K562 (cell line): ENCODE results near the gene DNAJC19. TPM values are rescaled to one million over a fixed set of nuclear protein-coding genes. Genes with fewer than 3 reads are reported as not detected.

Experiments used
- ATAC-seq: fragments of 200-7000 bp; cut with Tn5 transposase; 3 replicates; pipeline ENCODE4 v1.9.1; 2020; ENCODE audit warnings: moderate library complexity
- BruUV-seq: library from RNA; stranded (reverse); fragments of 400-500 nt; replicated peaks from 2 replicates; lab custom pipeline; 2021; lab: Mats Ljungman, UMichigan
- CTCF ChIA-PET: fragments of 300-600 bp; formaldehyde crosslinking; extraction: SDS; loops from one replicate; lab custom pipeline; 2021; ENCODE audit warnings: low intra/inter-chr PET ratio; lab: Yijun Ruan, JAX
- POLR2A ChIA-PET: fragments of 300-600, 350-650 bp; sonication (Branson Sonifier 250); formaldehyde crosslinking; extraction: SDS; loops from one replicate; lab custom pipeline; 2021; ENCODE audit warnings: antibody characterized with exemption, inconsistent platforms; lab: Yijun Ruan, JAX
- DNase-seq, 4 experiments: peaks; one replicate each; pipeline versions ENCODE4 v3.0.0 to v3.0.0-alpha.2; 2011 to 2018; ENCODE audit warnings: low spot score in 3 of 4, mixed read lengths in 3 of 4; ENCODE audit errors: extremely low read depth in 1 of 4
- FAIRE-seq: peaks from 2 replicates; lab custom pipeline; 2011; peaks lifted over from hg19 to GRCh38; lab: Jason Lieb, UNC
- H2AFZ ChIP-seq: 2 replicates; pipeline ENCODE4 v1.6.0; 2011; ENCODE audit warnings: low read depth, low read length, control low read depth, inconsistent platforms
- H3K27ac ChIP-seq: fragments of 200-600 bp; 3 replicates; pipeline ENCODE4 v1.8.0; 2011; ENCODE audit warnings: low read depth, mild to moderate bottlenecking, control low read depth, inconsistent platforms, low read length, moderate library complexity, mixed read lengths; ENCODE audit errors: extremely low read depth
- H3K27me3 ChIP-seq, 2 experiments: fragments of 300-600 bp in 1 of 2; 2 replicates in 1 of 2; 3 replicates in 1 of 2; pipeline versions ENCODE4 v1.6.0 to v1.8.0; 2011; ENCODE audit warnings: inconsistent platforms in 2 of 2, low read length in 2 of 2, mild to moderate bottlenecking in 1 of 2, mixed read lengths in 1 of 2, moderate library complexity in 1 of 2; ENCODE audit not compliant: control insufficient read depth in 2 of 2, insufficient read depth in 2 of 2
- H3K36me3 ChIP-seq: fragments of 300-600 bp; 3 replicates; pipeline ENCODE4 v1.8.0; 2011; ENCODE audit warnings: mild to moderate bottlenecking, low read length, inconsistent platforms; ENCODE audit not compliant: control insufficient read depth, insufficient read depth
- H3K4me1 ChIP-seq, 2 experiments: fragments of 200-600 bp in 1 of 2; replicated peaks in 1 of 2; 2 replicates in 1 of 2; 3 replicates in 1 of 2; pipeline versions ENCODE4 v1.5.1 to v1.8.0; 2011; ENCODE audit warnings: inconsistent platforms in 2 of 2, low read length in 2 of 2, mild to moderate bottlenecking in 1 of 2, mixed read lengths in 1 of 2, moderate library complexity in 1 of 2; ENCODE audit not compliant: control insufficient read depth in 2 of 2, insufficient read depth in 2 of 2
- H3K4me2 ChIP-seq: 2 replicates; pipeline ENCODE4 v1.6.1; 2011; ENCODE audit warnings: low read length, control low read depth, inconsistent platforms, mixed read lengths; ENCODE audit not compliant: insufficient read depth
- H3K4me3 ChIP-seq: fragments of 200-600 bp; sonication (generic), shearing (Covaris generic); 2 replicates; pipeline ENCODE4 v1.5.1; 2016; ENCODE audit warnings: control low read depth, inconsistent platforms
- H3K79me2 ChIP-seq: fragments of 200-600 bp; 3 replicates; pipeline ENCODE4 v1.8.0; 2011; ENCODE audit warnings: low read length, inconsistent platforms; ENCODE audit not compliant: control insufficient read depth, insufficient read depth
- H3K9ac ChIP-seq, 2 experiments: 2 replicates each; pipeline versions ENCODE4 v1.6.0 to v1.6.1; 2011; ENCODE audit warnings: low read depth in 2 of 2, low read length in 2 of 2, control low read depth in 1 of 2, inconsistent platforms in 1 of 2, mild to moderate bottlenecking in 1 of 2, mixed read lengths in 1 of 2; ENCODE audit not compliant: insufficient read depth in 1 of 2
- H3K9me1 ChIP-seq: one replicate; pipeline ENCODE4 v1.6.0; 2011; ENCODE audit warnings: inconsistent platforms, mild to moderate bottlenecking, low read length, moderate library complexity; ENCODE audit not compliant: control insufficient read depth, insufficient read depth
- H3K9me3 ChIP-seq: replicated peaks from 2 replicates; pipeline ENCODE4 v1.5.1; 2011; ENCODE audit warnings: low read depth, low read length, inconsistent platforms; ENCODE audit not compliant: control insufficient read depth, insufficient read depth
- H4K20me1 ChIP-seq: replicated peaks from 2 replicates; pipeline ENCODE4 v1.6.1; 2011; ENCODE audit warnings: low read length, inconsistent platforms, mixed read lengths; ENCODE audit not compliant: control insufficient read depth, insufficient read depth
- BACH1 ChIP-seq: fragments of 200-800 bp; sonication (Bioruptor generic); IDR thresholded peaks from 2 replicates; pipeline ENCODE4 v1.6.1; 2016; ENCODE audit warnings: missing genetic modification characterization, missing compliant biosample characterization
- ILK ChIP-seq: fragments of 450-650 bp; IDR thresholded peaks from 2 replicates; pipeline ENCODE4 v1.6.1; 2016; ENCODE audit warnings: missing genetic modification characterization, low read depth, mild to moderate bottlenecking, missing compliant biosample characterization, moderate library complexity, borderline replicate concordance
- KAT2B ChIP-seq: IDR thresholded peaks from one replicate; pipeline ENCODE4 v1.6.1; 2012; ENCODE audit warnings: low read depth, mild to moderate bottlenecking, control low read depth, inconsistent platforms, low read length, moderate library complexity
- NFIC ChIP-seq: fragments of 450-650 bp; IDR thresholded peaks from 2 replicates; pipeline ENCODE4 v1.6.1; 2017; ENCODE audit warnings: mild to moderate bottlenecking, inconsistent platforms
- NR3C1 ChIP-seq: sonication (generic); formaldehyde crosslinking; IDR thresholded peaks from 2 replicates; pipeline ENCODE4 v1.8.1; 2022; ENCODE audit warnings: missing genetic modification reagents
- PRMT5 ChIP-seq: sonication (generic); formaldehyde crosslinking; IDR thresholded peaks from 2 replicates; pipeline ENCODE4 v1.5.0; 2020; ENCODE audit warnings: missing genetic modification reagents
- RNF2 ChIP-seq: sonication (generic); IDR thresholded peaks from 2 replicates; pipeline ENCODE4 v1.6.1; 2016
- SIX5 ChIP-seq, 2 experiments: IDR thresholded peaks; 2 replicates each; pipeline ENCODE4 v1.6.1; 2011; ENCODE audit warnings: low read length in 2 of 2, borderline replicate concordance in 1 of 2, low read depth in 1 of 2, mild to moderate bottlenecking in 1 of 2, moderate library complexity in 1 of 2; ENCODE audit not compliant: insufficient read depth in 1 of 2
- ZC3H8 ChIP-seq: fragments of 450-650 bp; IDR thresholded peaks from 2 replicates; pipeline ENCODE4 v1.6.1; 2017
- ZNF124 ChIP-seq: sonication (generic); formaldehyde crosslinking; IDR thresholded peaks from 2 replicates; pipeline ENCODE4 v1.8.1; 2022; ENCODE audit warnings: missing genetic modification reagents
- ZNF165 ChIP-seq: fragments of 250-450 bp; sonication (Bioruptor Pico); IDR thresholded peaks from 2 replicates; pipeline ENCODE4 v1.4.0; 2020; ENCODE audit warnings: borderline replicate concordance
- ZNF551 ChIP-seq: fragments of 250-450 bp; sonication (Bioruptor Pico); IDR thresholded peaks from 2 replicates; pipeline ENCODE4 v1.5.0; 2021; ENCODE audit warnings: mild to moderate bottlenecking, moderate library complexity
- WGBS: fragments of 100-300 bp; shearing (Covaris generic); methylation state at CpG from one replicate; pipeline ENCODE4 v1.1.6; 2016; ENCODE audit warnings: low coverage, mixed read lengths; ENCODE audit not compliant: insufficient coverage; ENCODE audit errors: missing lambda C conversion rate; 5-methylcytosine and 5-hydroxymethylcytosine counted together
- in situ Hi-C: fragments of 300-500 bp; cut with MboI; formaldehyde crosslinking; loops from 4 replicates; pipeline ENCODE4 v1.15.0; 2018; ENCODE audit warnings: inconsistent platforms, mixed read lengths
- intact Hi-C: fragments of 100-400 bp; cut with micrococcal nuclease; formaldehyde crosslinking; loops from 2 replicates; pipeline ENCODE4 v1.14.2; 2022
- polyA plus RNA-seq, 8 experiments: library from polyadenylated mRNA; depleted of rRNA in 4 of 8; stranded (reverse) in 5 of 8; unstranded in 3 of 8; fragments of >200 nt; fragmentation: Nextera tagmentation in 2 of 8; fragmentation: Illumina TruSeq in 1 of 8; extraction: Ambion mirVana in 2 of 8; extraction: Trizol in 1 of 8; gene quantifications; 2 replicates each; pipeline versions ENCODE4 v1.2.1 to v1.2.3, GENCODE V29; 2011 to 2014; ENCODE audit warnings: inconsistent platforms in 1 of 8, missing spikeins in 1 of 8
- total RNA-seq, 7 experiments: library from RNA; depleted of rRNA in 6 of 7; stranded (reverse); fragments of >200 nt in 6 of 7; fragmentation: Illumina TruSeq in 2 of 7; extraction: Trizol in 2 of 7; gene quantifications; 2 replicates each; pipeline versions ENCODE4 v1.2.1 to v1.2.3, GENCODE V29; 2011 to 2021; ENCODE audit warnings: low replicate concordance in 1 of 7
- TF ChIP-seq, protein P1 (sequence below), 2 experiments: fragments of 450-650 bp; conservative IDR thresholded peaks; 2 replicates each; pipeline ENCODE4 v1.6.1; 2017; ENCODE audit warnings: mild to moderate bottlenecking in 2 of 2, moderate library complexity in 2 of 2
- TF ChIP-seq, protein P2 (sequence below): fragments of 450-650 bp; formaldehyde crosslinking; IDR thresholded peaks from 2 replicates; pipeline ENCODE4 v1.4.0; 2020; ENCODE audit warnings: mild to moderate bottlenecking
- TF ChIP-seq, protein P3 (sequence below): fragments of 250-450 bp; sonication (Bioruptor Pico); IDR thresholded peaks from 2 replicates; pipeline ENCODE4 v1.5.0; 2021
- TF ChIP-seq, protein P4 (sequence below): sonication (generic); formaldehyde crosslinking; IDR thresholded peaks from 2 replicates; pipeline ENCODE4 v1.8.1; 2023; ENCODE audit warnings: mild to moderate bottlenecking, missing genetic modification reagents, moderate library complexity
- TF ChIP-seq, protein P5 (sequence below): sonication (generic); formaldehyde crosslinking; IDR thresholded peaks from 2 replicates; pipeline ENCODE4 v1.8.0; 2022; ENCODE audit warnings: mild to moderate bottlenecking, missing genetic modification reagents

DNAJC19 gene
- total and polyA plus RNA-seq, 9 of the 15 experiments (the other 6 are each of a cell fraction or from before 2014, with no cell fraction given) = 55.7 to 184 (median 99.1) TPM

DNA sequence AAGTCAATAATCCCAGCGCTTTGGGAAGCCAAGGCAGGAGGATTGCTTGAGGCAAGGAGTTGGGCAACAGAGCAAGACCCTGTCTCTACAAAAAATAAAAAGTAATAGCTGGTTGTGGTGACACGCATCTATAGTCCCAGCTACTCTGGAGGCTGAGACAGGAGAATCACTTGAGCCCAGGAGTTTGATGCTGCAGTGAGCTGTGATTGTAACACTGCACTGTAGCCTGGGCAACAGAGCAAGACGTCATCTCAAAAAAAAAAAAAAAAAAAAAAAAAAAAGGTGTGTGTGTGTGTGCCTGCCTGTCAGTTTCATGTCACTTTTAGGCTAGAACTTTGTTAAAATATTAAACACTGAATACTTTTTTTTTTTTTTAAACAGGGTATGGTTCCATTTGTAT is 28.4 kb downstream of the DNAJC19 start:
- no peaks in the 10 kb centered on the region for H3K9me1 ChIP-seq
- H3K4me1 ChIP-seq = no peaks in the 10 kb centered on the region
- H3K4me3 ChIP-seq = no peak overlapping the region
- WGBS = 100% methylated on average over 2 of the region's 3 CpGs
- DNase-seq (no peak), ATAC-seq (no peak), FAIRE-seq (no peak)
- H3K79me2 ChIP-seq = no peaks in the 10 kb centered on the region
- BruUV-seq = no TSS peak
- no peak overlapping the region for H3K27ac ChIP-seq
- no peak overlapping the region for H3K9ac ChIP-seq
- no peak overlapping the region for H3K4me2 ChIP-seq
- intact Hi-C loops (no loop called here), in situ Hi-C loops (no loop called here)
- no peak for TF ChIP-seq KAT2B
- TF ChIP-seq ZNF124 = no peak
- TF ChIP-seq ZC3H8 = no peak
- TF ChIP-seq, protein P1, sequence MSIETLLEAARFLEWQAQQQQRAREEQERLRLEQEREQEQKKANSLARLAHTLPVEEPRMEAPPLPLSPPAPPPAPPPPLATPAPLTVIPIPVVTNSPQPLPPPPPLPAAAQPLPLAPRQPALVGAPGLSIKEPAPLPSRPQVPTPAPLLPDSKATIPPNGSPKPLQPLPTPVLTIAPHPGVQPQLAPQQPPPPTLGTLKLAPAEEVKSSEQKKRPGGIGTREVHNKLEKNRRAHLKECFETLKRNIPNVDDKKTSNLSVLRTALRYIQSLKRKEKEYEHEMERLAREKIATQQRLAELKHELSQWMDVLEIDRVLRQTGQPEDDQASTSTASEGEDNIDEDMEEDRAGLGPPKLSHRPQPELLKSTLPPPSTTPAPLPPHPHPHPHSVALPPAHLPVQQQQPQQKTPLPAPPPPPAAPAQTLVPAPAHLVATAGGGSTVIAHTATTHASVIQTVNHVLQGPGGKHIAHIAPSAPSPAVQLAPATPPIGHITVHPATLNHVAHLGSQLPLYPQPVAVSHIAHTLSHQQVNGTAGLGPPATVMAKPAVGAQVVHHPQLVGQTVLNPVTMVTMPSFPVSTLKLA (conservative IDR thresholded peaks at IDR 0.05) = no peak
- TF ChIP-seq, protein P2, sequence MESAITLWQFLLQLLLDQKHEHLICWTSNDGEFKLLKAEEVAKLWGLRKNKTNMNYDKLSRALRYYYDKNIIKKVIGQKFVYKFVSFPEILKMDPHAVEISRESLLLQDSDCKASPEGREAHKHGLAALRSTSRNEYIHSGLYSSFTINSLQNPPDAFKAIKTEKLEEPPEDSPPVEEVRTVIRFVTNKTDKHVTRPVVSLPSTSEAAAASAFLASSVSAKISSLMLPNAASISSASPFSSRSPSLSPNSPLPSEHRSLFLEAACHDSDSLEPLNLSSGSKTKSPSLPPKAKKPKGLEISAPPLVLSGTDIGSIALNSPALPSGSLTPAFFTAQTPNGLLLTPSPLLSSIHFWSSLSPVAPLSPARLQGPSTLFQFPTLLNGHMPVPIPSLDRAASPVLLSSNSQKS (CRISPR knock-in tag) = no peak
- no peak for TF ChIP-seq BACH1 (tag)
- TF ChIP-seq SIX5 (IDR thresholded peaks at IDR 0.05; ENCODE audit: borderline replicate concordance in 1 of 2, insufficient read depth in 1 of 2, low read depth in 1 of 2, low read length in 2 of 2) = no peak
- no peak for TF ChIP-seq NFIC
- TF ChIP-seq ZNF551 (CRISPR knock-in tag) = no peak
- no peak for TF ChIP-seq ILK (tag)
- TF ChIP-seq, protein P3, sequence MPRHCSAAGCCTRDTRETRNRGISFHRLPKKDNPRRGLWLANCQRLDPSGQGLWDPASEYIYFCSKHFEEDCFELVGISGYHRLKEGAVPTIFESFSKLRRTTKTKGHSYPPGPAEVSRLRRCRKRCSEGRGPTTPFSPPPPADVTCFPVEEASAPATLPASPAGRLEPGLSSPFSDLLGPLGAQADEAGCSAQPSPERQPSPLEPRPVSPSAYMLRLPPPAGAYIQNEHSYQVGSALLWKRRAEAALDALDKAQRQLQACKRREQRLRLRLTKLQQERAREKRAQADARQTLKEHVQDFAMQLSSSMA = no peak
- TF ChIP-seq, protein P4, sequence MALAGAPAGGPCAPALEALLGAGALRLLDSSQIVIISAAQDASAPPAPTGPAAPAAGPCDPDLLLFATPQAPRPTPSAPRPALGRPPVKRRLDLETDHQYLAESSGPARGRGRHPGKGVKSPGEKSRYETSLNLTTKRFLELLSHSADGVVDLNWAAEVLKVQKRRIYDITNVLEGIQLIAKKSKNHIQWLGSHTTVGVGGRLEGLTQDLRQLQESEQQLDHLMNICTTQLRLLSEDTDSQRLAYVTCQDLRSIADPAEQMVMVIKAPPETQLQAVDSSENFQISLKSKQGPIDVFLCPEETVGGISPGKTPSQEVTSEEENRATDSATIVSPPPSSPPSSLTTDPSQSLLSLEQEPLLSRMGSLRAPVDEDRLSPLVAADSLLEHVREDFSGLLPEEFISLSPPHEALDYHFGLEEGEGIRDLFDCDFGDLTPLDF = no peak
- no peak for TF ChIP-seq ZNF165 (CRISPR knock-in tag)
- TF ChIP-seq, protein P5, sequence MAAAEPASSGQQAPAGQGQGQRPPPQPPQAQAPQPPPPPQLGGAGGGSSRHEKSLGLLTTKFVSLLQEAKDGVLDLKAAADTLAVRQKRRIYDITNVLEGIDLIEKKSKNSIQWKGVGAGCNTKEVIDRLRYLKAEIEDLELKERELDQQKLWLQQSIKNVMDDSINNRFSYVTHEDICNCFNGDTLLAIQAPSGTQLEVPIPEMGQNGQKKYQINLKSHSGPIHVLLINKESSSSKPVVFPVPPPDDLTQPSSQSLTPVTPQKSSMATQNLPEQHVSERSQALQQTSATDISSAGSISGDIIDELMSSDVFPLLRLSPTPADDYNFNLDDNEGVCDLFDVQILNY = no peak
- no peak for TF ChIP-seq NR3C1
- no peak for TF ChIP-seq RNF2
- no peak for TF ChIP-seq PRMT5 (CRISPR knock-in tag)
- no peak overlapping the region for H2AFZ ChIP-seq
- H3K9me3 ChIP-seq = no peaks in the 10 kb centered on the region
- CTCF ChIA-PET = no interaction called here
- no peaks in the 10 kb centered on the region for H4K20me1 ChIP-seq
- H3K36me3 ChIP-seq = peaks cover 95% of the 10 kb centered on the region
- H3K27me3 ChIP-seq = no peaks in the 10 kb centered on the region
- POLR2A ChIA-PET = interaction anchor here (1.2 to 1.3 kb wide), 2 partner anchors 11 to 14 kb away, joined by 3 read pairs; no protein-coding TSS in a partner anchor
